ENCODE results near the gene RALGPS2. TPM values are rescaled to one million over a fixed set of nuclear protein-coding genes. Genes with fewer than 3 reads are reported as not detected.

RALGPS2 gene
- polyA plus RNA-seq, 3 donors: 2.0 to 4.2 (median 2.3) TPM

GRCh38 chr1:178792394-178792793, 67.3 kb downstream of the RALGPS2 start:
- no peak overlapping the region for H3K4me3 ChIP-seq (replicated peaks in 1 of 3; ENCODE audit: low read depth in 2 of 3, low read length in 3 of 3)
- no peaks in the 10 kb centered on the region for H3K9me3 Mint-ChIP-seq
- no peaks in the 10 kb centered on the region for H3K4me1 ChIP-seq (ENCODE audit: control insufficient read depth in 1 of 2, insufficient read depth in 2 of 2, low read length in 2 of 2)
- no peak for TF ChIP-seq CTCF (IDR thresholded peaks at IDR 0.05)
- no peak overlapping the region for H3K27ac ChIP-seq (ENCODE audit: low read depth in 1 of 2, low read length in 2 of 2)
- no peaks in the 10 kb centered on the region for H3K36me3 ChIP-seq (replicated peaks in 1 of 2; ENCODE audit: control insufficient read depth in 1 of 2, insufficient read depth in 2 of 2, low read length in 2 of 2)
- H3K4me3 Mint-ChIP-seq: no peak overlapping the region
- DNase-seq: no peak
- H3K27ac Mint-ChIP-seq: no peak overlapping the region
- no peaks in the 10 kb centered on the region for H3K9me3 ChIP-seq (replicated peaks in 1 of 2; ENCODE audit: control insufficient read depth in 1 of 2, insufficient read depth in 1 of 2, low read length in 2 of 2)
- no peaks in the 10 kb centered on the region for H3K27me3 ChIP-seq (ENCODE audit: control insufficient read depth in 2 of 2, insufficient read depth in 2 of 2, low read length in 2 of 2)
- H2AFZ ChIP-seq (ENCODE audit: insufficient read depth, low read depth, low read length, poor library complexity, severe bottlenecking): no peak overlapping the region
- no CpG with 5 or more reads among the region's 3 CpGs for WGBS (ENCODE audit: insufficient coverage)
- peaks cover 2 to 4% of the 10 kb centered on the region in 2 donors for H3K36me3 Mint-ChIP-seq
- no peaks in the 10 kb centered on the region for H4K20me1 ChIP-seq (ENCODE audit: insufficient read depth, low read length)
- H3K27me3 Mint-ChIP-seq (ENCODE audit: low read depth in 3 of 3): peaks cover 0 to 1% (median 0%) of the 10 kb centered on the region in 3 donors
- no peak overlapping the region for H3K9ac ChIP-seq (ENCODE audit: insufficient read depth, low read length, poor library complexity, severe bottlenecking)
- no peak overlapping the region for H3K4me2 ChIP-seq (replicated peaks; ENCODE audit: extremely low read depth, low read length, poor library complexity, severe bottlenecking)
- no peaks in the 10 kb centered on the region for H3K79me2 ChIP-seq (ENCODE audit: insufficient read depth, low read length)
- intact Hi-C loops (cut with micrococcal nuclease): no loop called here
- H3K4me1 Mint-ChIP-seq: peaks cover 7% of the 10 kb centered on the region

DNA sequence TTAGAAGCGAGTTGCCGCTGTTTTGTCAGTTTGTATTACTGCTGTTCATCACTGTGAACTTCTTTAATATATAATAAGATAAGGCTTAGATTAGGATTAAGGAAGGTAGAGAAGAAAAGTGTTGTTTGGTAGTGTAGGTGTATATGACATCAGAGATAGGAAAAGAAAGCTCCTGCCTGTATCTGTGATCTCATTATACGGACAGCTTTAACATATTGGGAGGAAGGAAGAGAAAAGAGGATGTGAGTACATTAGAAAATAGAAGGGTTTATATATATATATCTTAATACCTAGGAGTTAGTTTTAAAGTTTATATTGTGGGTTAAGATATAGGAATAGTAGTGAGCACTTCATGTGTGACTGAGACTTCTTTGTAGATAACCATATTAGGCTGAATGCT, 71.0 kb downstream of the RALGPS2 start:
- no CpG with 5 or more reads among the region's 3 CpGs for WGBS (ENCODE audit: insufficient coverage)
- peaks cover 0 to 8% (median 5%) of the 10 kb centered on the region in 7 donors for H3K9me3 Mint-ChIP-seq
- H2AFZ ChIP-seq (ENCODE audit: insufficient read depth, low read depth, low read length, poor library complexity, severe bottlenecking): no peak overlapping the region
- H3K36me3 ChIP-seq (replicated peaks in 1 of 2; ENCODE audit: control insufficient read depth in 1 of 2, insufficient read depth in 2 of 2, low read length in 2 of 2): no peaks in the 10 kb centered on the region
- H3K36me3 Mint-ChIP-seq: peaks cover 7 to 8% of the 10 kb centered on the region in 2 donors
- no peak for DNase-seq
- no peak for TF ChIP-seq CTCF (IDR thresholded peaks at IDR 0.05)
- no peak overlapping the region for H3K4me2 ChIP-seq (replicated peaks; ENCODE audit: extremely low read depth, low read length, poor library complexity, severe bottlenecking)
- no peak overlapping the region for H3K9ac ChIP-seq (ENCODE audit: insufficient read depth, low read length, poor library complexity, severe bottlenecking)
- H3K27ac Mint-ChIP-seq: peak overlapping the region in 2 of 7 donors; percentile 17 to 25
- no peaks in the 10 kb centered on the region for H3K27me3 ChIP-seq (ENCODE audit: control insufficient read depth in 2 of 2, insufficient read depth in 2 of 2, low read length in 2 of 2)
- H3K4me1 Mint-ChIP-seq: peaks cover 7% of the 10 kb centered on the region
- intact Hi-C loops (cut with micrococcal nuclease): no loop called here
- H3K27me3 Mint-ChIP-seq (ENCODE audit: low read depth in 3 of 3): peaks cover 0 to 2% (median 0%) of the 10 kb centered on the region in 3 donors
- H3K79me2 ChIP-seq (ENCODE audit: insufficient read depth, low read length): no peaks in the 10 kb centered on the region
- no peak overlapping the region for H3K4me3 Mint-ChIP-seq
- H3K4me1 ChIP-seq (ENCODE audit: control insufficient read depth in 1 of 2, insufficient read depth in 2 of 2, low read length in 2 of 2): no peaks in the 10 kb centered on the region
- peaks cover 6 to 8% of the 10 kb centered on the region in 2 donors for H3K9me3 ChIP-seq (replicated peaks in 1 of 2; ENCODE audit: control insufficient read depth in 1 of 2, insufficient read depth in 1 of 2, low read length in 2 of 2)
- H3K4me3 ChIP-seq (replicated peaks in 1 of 3; ENCODE audit: low read depth in 2 of 3, low read length in 3 of 3): no peak overlapping the region
- H4K20me1 ChIP-seq (ENCODE audit: insufficient read depth, low read length): no peaks in the 10 kb centered on the region
- no peak overlapping the region for H3K27ac ChIP-seq (ENCODE audit: low read depth in 1 of 2, low read length in 2 of 2)
